ENCODE results near the gene CBY2.

The CBY2 gene

DNA sequence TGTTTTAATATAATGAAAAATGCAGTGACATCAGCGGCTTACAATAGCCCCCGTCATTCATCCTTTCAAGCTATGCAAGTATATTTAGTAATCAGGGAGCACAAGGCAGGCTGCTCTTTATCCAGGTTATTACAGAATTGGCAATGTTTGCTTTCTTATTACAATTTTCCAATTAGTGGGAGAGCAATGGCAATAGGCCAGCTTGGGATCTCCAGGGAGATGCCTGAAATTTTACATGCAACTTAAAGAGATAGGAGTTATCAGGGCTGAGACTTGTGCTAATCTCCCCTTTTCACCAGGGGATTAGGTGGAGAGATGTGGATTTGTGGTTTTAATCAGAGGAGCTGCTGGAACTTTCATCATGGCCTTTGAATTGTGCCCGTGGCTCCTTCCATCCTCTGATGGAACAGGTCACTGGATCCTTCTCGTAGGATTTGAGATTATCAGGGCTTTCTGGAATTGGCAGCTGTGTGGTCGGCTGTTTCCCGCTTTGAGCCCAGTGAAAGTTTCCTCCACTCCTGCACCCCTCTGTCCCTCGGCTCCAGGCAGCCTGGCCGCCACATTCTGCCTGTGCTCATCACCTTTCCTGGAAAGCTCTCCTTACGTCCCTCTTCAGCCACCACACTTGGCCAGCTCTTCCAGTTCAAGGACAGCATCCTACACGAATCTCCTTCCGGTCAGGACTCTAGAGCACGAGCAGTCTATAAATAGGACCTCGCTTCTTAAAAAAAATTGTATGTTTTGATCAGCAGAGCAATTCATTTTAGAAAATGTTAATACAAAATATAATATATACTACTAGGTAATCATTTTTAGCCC is 47.0 kb downstream of the CBY2 start:
- H3K27ac ChIP-seq (ENCODE audit: low read depth, low read length) = no peak overlapping the region
- H3K9me3 ChIP-seq (ENCODE audit: control insufficient read depth, insufficient read depth, low read length) = no peaks in the 10 kb centered on the region
- H3K9me2 ChIP-seq (replicated peaks; ENCODE audit: control insufficient read depth, low read length) = no peaks in the 10 kb centered on the region
- TF ChIP-seq, protein P1, sequence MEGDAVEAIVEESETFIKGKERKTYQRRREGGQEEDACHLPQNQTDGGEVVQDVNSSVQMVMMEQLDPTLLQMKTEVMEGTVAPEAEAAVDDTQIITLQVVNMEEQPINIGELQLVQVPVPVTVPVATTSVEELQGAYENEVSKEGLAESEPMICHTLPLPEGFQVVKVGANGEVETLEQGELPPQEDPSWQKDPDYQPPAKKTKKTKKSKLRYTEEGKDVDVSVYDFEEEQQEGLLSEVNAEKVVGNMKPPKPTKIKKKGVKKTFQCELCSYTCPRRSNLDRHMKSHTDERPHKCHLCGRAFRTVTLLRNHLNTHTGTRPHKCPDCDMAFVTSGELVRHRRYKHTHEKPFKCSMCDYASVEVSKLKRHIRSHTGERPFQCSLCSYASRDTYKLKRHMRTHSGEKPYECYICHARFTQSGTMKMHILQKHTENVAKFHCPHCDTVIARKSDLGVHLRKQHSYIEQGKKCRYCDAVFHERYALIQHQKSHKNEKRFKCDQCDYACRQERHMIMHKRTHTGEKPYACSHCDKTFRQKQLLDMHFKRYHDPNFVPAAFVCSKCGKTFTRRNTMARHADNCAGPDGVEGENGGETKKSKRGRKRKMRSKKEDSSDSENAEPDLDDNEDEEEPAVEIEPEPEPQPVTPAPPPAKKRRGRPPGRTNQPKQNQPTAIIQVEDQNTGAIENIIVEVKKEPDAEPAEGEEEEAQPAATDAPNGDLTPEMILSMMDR (IDR thresholded peaks at IDR 0.05; ENCODE audit: low read depth, low read length, poor library complexity, severe bottlenecking) = no peak
- TF ChIP-seq EZH2phosphoT487 (IDR thresholded peaks at IDR 0.05; ENCODE audit: borderline replicate concordance, low read length) = no peak
- H3K27me3 ChIP-seq (ENCODE audit: control insufficient read depth, low read length) = peaks cover 5% of the 10 kb centered on the region; the same call in 1 of the 2 replicates
- no peaks in the 10 kb centered on the region for H4K20me1 ChIP-seq (ENCODE audit: control insufficient read depth, insufficient read depth, low read depth, low read length)
- H3K4me2 ChIP-seq (ENCODE audit: low read length) = no peak overlapping the region
- no peaks in the 10 kb centered on the region for H3F3A ChIP-seq (ENCODE audit: control insufficient read depth, insufficient read depth)
- H3K4me1 ChIP-seq (ENCODE audit: control insufficient read depth, low read length) = no peaks in the 10 kb centered on the region
- no peaks in the 10 kb centered on the region for H3K36me3 ChIP-seq (ENCODE audit: control insufficient read depth, low read length)
- H3K79me2 ChIP-seq (ENCODE audit: control insufficient read depth, low read length) = no peaks in the 10 kb centered on the region
- H3K4me3 ChIP-seq (ENCODE audit: low read length) = no peak overlapping the region

DNA sequence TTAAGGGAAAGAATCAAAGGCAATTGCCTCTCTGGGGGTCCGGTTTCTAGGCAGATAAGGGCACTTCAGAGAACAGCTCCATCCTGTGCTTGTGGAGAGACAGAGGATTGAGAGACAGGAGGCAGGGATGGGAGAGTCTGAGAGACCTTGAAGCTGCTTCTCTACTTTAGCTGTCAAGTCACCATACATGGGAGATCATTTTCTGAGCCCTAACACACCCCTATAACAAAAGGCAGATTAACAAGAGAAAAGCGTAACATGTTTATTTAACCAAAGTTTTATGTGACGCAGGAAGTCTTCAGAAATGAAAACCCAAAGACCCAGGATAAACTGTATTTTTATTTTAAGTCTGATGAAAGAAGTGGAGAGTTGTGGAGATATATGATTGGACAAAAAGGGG is 48.4 kb downstream of the CBY2 start:
- Histone ChIP-seq H3K36me3 (ENCODE audit: control insufficient read depth, low read length) (no peaks in the 10 kb centered on the region), H3K27ac (ENCODE audit: low read depth, low read length) (no peak overlapping the region), H3K9me2 (replicated peaks; ENCODE audit: control insufficient read depth, low read length) (no peaks in the 10 kb centered on the region), H3K9me3 (ENCODE audit: control insufficient read depth, insufficient read depth, low read length) (no peaks in the 10 kb centered on the region), H3K27me3 (ENCODE audit: control insufficient read depth, low read length) (peaks cover 5% of the 10 kb centered on the region; the same call in 1 of the 2 replicates), H3F3A (ENCODE audit: control insufficient read depth, insufficient read depth) (no peaks in the 10 kb centered on the region), H3K79me2 (ENCODE audit: control insufficient read depth, low read length) (no peaks in the 10 kb centered on the region), H4K20me1 (ENCODE audit: control insufficient read depth, insufficient read depth, low read depth, low read length) (no peaks in the 10 kb centered on the region), H3K4me2 (ENCODE audit: low read length) (no peak overlapping the region), H3K4me3 (ENCODE audit: low read length) (no peak overlapping the region), H3K4me1 (ENCODE audit: control insufficient read depth, low read length) (no peaks in the 10 kb centered on the region)
- TF ChIP-seq, protein P1 (IDR thresholded peaks at IDR 0.05; ENCODE audit: low read depth, low read length, poor library complexity, severe bottlenecking) = no peak
- no peak for TF ChIP-seq EZH2phosphoT487 (IDR thresholded peaks at IDR 0.05; ENCODE audit: borderline replicate concordance, low read length)

DNA sequence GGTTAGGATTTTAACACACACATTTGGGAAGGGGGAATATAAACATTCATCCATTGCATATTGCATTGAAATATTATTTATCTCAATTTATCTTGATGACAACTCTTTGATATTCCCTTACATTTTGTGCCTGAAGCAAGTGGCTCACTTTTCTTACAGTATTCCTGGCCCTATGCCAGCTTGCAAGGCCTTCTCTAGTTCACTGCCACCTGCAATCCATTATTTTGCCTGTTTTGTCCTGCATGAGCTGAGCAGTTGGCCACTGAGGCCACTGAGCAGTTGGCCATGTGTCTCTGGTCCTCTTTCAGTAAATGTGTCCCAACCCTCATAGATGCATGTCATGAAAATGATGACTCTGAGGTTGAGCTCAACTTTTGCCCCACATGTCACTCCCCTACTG is 49.8 kb downstream of the CBY2 start:
- Histone ChIP-seq H3K27me3 (ENCODE audit: control insufficient read depth, low read length) (peaks cover 3% of the 10 kb centered on the region; the same call in 1 of the 2 replicates), H3K27ac (ENCODE audit: low read depth, low read length) (no peak overlapping the region)

More for the DNA sequence above, 49.8 kb downstream of the CBY2 start:
- no peaks in the 10 kb centered on the region for H4K20me1 ChIP-seq (ENCODE audit: control insufficient read depth, insufficient read depth, low read depth, low read length)
- H3K79me2 ChIP-seq (ENCODE audit: control insufficient read depth, low read length) = no peaks in the 10 kb centered on the region
- no peaks in the 10 kb centered on the region for H3F3A ChIP-seq (ENCODE audit: control insufficient read depth, insufficient read depth)
- no peak overlapping the region for H3K4me3 ChIP-seq (ENCODE audit: low read length)
- H3K4me1 ChIP-seq (ENCODE audit: control insufficient read depth, low read length) = no peaks in the 10 kb centered on the region
- H3K36me3 ChIP-seq (ENCODE audit: control insufficient read depth, low read length) = no peaks in the 10 kb centered on the region
- no peak overlapping the region for H3K4me2 ChIP-seq (ENCODE audit: low read length)
- H3K9me3 ChIP-seq (ENCODE audit: control insufficient read depth, insufficient read depth, low read length) = no peaks in the 10 kb centered on the region
- TF ChIP-seq EZH2phosphoT487 (IDR thresholded peaks at IDR 0.05; ENCODE audit: borderline replicate concordance, low read length) = no peak
- TF ChIP-seq, protein P1 (IDR thresholded peaks at IDR 0.05; ENCODE audit: low read depth, low read length, poor library complexity, severe bottlenecking) = no peak
- no peaks in the 10 kb centered on the region for H3K9me2 ChIP-seq (replicated peaks; ENCODE audit: control insufficient read depth, low read length)

All from DOHH2 (cell line).